Stimulated activated CD4-positive, alpha-beta T cell treated with anti-CD3 and anti-CD28 coated beads, TNF-alpha, amount 100 ng/mL, for 24 hours (primary cell): ENCODE data around the gene ADGRG1.

Experiments
- DNase-seq, 3 experiments: peaks; one replicate each; pipeline ENCODE4 v3.0.0-alpha.2; 2020; ENCODE audit warnings: low read depth in 3 of 3

Gene ADGRG1

GRCh38 chr16:57620335-57621231 is 7.8 kb upstream of the ADGRG1 start:
- DNase-seq, result no peak

DNA sequence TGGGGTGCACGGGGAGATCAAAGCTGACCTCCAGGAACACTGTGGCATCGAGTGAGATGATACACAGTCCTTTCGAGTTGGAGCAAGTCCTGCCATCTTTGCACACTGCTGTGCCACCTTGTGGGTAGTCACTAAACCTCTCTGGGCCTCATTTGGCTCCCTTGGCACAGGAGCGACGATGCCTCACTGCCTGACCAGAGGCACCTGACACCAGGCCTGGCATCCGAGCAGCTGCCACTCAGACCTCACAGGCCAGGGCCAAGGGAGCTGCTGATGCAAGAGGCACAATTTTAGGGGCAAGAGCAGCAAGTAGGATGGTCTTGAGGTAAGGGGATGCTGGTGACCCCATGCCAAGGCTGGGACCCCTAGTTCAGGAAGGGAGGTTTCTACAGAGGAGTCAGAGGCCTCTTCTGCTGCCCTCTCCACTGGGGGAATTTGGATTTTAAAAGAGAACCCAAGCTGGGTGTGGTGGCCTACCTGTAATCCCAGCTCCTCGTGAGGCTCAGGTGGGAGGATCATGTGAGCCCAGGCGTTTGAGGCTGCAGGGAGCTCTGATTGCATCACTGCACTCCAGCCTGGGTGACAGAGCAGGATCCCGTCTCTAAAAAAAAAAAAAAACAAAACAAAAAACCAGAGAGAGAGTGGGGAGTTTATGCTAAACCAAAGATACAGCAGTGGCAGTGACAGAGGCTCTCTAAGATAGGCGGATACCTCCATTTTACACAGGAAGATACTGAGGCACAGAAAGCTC is 6.7 kb upstream of the ADGRG1 start:
- DNase-seq, result no peak

DNA sequence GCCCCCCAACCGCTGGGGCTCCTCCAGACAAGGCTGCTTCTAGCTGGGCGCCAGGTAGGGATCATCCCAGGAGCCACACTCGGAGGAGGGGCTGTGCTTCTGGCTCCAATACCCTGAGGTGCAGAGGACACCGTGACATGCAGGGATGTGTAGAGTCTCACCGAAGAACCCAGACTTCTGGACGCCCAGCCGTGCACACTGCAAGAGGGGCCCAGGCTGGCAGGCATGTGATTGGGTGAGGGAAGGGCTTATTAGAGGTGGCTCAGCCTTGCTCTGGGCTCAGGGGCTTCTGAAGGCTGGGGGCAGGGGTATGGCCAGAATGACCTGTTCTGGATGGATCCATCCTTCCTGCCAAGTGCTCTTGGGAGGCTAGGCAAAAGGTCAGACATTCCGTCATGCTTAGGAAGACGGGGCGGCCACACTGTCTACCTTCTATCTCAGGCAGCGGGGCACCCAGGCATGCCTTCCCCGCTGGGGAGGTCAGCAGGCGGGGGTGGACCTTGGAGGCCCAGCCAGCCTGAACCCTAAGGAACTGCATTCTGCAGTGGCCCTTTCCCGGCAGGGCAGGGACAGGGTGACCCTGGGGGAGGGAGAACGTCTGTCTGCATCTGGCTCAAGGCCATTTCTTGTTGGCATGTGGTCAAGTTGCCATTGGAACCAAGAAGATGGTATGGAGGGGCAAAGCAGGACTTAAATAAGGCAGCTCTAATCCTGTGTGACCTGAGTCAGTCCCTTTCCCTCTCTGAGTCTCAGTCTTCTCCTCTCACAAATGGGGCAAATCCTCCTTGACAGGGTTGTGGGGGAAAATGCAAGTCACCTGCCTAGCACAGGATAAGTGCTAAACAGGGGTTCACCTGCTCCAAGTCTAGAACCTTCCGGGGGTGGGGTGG is 5.8 kb upstream of the ADGRG1 start:
- no peak for DNase-seq

DNA sequence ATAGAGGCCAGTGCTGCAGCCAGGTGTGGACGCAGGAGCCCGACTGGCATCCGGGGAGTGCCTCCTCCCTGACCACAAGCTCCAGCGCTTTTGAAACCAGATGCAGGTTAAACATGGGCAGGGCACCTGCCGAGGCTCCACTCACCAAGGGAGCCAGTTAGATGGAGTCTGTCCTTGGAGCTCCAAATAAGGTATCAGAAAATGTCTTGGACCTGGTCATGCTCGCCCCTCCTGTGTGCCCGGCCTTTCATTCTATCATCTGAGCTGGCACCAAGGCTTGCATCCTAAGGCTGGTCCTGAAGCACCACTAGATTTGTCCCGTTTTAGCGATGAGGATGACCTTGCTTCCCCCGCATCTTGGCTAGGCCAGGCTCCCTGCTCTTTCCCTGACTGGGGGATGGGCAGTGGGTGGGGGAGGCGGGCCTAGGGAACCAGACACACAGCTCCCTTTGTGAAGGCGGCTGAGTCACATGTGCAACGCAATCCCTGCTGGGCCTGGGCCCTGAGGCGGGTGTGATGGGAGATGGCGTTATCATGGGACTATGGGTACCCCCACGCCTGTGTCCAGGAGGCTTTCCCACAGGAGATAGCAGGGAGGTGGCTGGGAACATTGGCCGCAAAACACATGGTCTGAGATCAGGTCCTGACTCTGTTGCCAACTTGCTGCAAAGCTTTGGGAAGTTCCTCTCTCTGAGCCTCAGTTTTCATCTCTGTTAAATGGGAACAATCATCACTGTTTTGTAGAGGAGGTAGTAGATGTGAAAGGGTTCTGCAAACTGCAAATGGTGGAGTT is 5.0 kb upstream of the ADGRG1 start:
- no peak for DNase-seq

DNA sequence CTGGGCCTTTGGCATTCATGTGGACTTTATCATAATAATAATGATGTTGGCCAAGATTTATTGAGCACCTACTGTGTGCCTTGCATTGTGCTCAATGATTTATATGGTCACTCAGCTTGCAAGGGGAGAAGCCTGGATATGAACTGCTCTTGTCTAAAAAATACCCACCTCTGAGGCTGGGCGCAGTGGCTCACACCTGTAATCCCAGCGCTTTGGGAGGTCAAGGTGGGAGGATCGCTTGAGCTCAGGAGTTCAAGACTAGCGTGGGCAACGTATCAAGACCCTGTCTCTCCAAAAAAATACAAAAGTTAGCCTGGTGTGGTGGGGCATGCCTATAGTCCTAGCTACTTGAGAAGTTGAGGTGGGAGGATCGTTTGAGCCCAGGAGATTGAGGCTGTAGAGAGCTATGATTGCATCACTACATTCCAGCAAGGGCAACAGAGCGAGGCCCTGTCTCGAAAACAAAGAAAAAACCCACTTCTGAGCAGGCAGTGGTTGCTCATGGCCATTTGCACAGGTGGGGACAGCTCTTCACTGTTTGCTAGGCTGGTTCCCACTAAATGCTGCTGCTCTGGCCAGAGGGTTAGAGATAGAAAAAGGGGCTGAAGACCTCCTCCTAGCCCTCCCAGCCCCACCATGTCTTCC is 4.3 kb upstream of the ADGRG1 start:
- no peak for DNase-seq

DNA sequence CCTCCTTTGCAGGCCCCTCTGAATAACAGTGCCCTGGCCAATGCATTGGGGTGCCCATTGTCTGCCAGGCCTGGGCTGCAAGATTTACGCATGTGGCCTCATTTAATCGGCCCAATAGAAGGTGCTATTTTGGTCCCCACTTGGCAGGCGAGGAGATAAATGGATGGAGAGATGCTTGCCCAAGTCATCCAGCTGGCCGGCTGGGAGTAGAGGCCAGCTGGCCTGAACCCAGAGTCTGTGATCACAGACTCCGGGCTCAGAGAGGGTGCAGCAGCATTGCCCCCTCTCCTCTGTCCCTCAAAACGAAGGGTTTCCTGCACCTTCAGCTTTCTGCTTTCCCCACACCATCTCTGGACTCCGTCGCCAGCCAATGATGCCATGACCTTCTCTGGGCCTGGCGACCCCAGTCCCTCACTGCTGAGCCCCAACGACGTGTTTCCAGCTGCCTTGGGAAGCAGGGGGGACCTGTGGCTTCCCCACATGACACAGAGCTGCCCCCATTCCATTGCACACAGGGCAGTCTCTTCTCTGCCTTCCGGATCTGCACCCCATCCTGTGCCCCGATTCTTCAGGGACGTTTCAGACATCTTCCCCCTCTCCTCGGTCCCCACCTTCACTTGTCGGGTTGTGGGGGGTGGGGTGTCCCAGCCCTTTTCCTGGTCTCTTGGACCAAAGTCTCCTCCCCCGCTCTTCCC is 3.5 kb upstream of the ADGRG1 start:
- no peak for DNase-seq

DNA sequence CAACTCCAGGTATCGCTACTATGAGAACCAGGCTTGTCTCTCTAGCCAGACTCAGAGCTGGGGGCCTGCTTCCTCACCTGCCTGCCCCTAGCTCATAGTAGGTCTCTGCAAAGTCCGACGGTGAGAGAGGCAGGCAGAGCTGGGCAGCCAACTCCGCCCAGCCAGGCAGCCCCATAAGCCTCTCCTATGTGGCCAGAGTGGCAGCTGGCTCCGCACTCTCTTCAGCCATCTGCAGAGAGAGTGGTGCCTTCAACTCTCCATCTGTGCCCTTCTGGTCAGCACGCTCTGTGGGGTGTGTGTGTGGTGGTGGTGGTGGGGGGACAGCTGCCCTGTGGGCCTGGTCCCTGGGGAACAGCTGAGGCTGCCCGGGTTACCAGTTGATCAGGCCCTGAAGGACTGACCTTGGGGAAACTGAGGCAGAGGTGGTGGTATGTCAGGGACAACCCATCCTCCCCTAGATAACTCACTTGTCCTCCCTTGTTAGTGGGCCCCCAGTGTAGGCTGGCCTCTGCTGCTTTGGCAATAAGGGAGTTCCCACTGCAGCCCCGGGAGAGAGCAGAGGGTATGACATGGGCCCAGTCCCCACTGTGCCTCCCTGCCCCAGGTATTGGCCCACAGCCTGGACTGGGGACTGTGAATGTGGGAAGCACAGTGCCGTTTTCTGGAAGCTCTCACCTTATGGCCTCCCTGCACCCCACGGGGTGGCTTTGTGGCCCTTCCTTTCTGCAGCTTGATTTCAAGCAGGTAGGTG is 1.8 kb upstream of the ADGRG1 start:
- DNase-seq, result no peak

GRCh38 chr16:57627184-57627871 is 1.1 kb upstream of the ADGRG1 start:
- DNase-seq, result no peak

GRCh38 chr16:57628783-57629293 is 408 bp downstream of the ADGRG1 start:
- DNase-seq, result no peak

DNA sequence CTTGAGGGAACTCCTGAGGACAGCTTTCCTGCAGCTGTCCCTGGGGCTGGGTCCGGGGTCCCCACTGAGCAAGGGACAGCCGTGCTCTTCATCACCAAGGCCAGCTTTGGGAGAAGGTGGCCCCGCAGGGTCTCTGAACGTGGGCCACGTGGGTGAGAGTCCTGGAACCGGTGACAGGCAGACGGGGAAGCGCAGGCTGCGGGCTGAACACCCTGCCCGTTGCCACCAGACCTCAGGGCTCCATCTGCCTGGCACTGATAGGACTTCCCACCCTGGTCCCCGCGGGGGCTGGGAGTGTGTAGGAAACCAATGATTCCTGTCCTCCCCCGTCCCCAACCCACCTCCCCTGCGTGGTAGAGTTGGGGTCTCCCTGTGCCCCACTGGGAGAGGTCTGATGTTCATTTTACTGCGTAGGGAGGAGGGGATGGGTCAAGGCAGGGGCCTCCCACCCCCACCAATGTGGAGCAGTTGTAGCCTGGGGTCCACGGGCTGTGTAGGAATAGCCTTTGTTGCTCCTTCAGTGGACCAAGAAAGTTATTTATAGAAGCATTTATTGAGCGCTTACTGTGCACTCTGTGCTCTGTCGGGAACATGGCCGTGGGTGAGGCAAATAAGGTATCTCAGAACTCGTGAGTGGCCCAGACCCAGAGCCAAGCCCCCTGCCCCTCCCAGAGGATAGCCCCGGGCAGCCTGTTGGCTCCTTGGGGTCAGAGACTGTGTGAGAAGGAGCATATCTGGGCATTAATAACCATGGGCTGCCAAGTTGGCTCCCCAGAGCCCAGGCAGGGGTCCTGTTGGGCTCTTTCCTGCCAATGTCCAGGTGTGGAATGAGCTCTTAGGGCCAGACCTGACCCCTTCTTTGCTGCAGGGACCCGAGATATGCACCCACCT is 1.3 kb downstream of the ADGRG1 start:
- no peak for DNase-seq

DNA sequence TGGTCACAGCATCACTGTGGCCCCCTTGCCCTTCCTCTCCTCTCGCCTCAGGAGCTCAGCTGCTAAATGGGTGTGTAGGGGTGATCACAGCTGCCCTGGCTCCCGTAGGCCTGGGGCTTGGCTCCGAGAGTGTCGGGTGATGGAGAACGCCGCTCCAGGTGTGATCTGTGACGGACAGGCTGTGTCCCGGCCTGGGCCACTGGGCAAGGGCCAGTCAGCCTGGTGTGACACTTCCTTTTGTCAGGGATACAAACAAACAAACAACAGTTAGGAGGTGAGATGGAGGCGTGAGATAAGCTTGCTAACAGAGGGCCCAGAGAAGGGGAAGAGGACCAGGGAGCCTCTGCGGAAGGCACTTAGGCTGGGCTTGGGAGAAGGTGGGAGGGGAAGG is 2.0 kb downstream of the ADGRG1 start:
- DNase-seq, result no peak

DNA sequence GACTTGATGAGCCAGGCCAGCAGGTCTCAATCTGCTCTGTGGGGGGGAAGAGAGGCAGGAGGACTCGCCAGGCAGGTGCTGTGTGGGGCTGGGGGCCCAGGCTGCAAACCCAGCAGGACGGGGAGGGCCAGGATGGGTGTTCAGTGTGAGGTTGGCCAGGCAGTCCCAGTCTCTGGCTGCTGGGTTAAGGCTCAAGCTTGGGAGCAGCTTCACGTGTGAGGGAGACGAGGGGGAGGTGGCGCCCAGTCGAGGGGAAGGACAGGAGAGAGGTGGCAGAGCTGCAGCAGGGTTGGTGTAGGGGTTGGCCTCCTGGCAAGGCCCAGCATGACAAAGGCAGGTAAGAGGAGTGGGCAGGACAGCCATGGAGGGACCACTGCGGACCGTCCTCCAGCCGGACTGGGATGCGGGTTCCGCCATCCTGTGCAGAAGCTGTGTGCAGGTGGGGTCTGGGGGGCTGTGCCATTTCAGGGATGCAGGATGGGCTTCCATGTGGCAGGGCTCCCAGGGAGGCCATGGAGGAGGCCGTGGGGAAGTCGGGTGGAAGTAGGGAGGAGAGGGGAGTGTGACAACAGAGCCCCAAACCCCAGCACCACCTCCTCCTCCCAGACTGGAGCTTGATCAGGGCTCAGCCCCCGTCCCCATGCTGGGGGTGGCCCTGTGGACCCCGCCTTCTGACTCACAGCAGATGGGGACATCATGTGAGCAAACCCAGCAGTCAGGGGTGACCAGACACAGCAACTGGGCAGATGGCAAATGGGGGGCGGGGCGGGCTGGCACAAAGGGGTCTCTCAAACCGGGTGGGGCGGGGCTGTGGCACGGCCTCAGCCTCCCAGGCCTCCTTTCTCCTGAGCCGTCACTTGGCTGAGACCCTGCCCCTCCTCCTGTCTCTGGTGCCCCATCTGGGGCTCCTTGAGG is 2.8 kb downstream of the ADGRG1 start:
- no peak for DNase-seq

DNA sequence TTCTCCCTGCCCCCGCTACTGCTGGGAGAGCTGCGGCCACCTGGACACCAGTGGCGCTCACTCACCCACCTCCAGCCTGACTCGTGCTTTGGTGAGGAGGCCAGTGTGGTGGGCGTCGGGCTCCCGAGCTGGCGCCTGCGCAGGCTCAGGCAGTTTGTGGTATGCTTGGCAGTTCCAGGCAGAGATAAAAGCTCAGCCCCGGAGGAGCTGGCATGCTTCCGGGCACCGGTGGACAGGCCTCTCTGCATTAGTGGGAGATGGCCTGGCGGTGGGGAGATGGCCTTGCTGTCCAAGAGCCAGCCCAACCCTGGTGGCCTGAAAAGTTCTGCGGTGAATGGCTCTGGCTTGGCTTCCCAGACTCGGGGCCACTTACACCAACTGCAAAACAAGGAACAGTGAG is 4.1 kb downstream of the ADGRG1 start:
- DNase-seq, result no peak

DNA sequence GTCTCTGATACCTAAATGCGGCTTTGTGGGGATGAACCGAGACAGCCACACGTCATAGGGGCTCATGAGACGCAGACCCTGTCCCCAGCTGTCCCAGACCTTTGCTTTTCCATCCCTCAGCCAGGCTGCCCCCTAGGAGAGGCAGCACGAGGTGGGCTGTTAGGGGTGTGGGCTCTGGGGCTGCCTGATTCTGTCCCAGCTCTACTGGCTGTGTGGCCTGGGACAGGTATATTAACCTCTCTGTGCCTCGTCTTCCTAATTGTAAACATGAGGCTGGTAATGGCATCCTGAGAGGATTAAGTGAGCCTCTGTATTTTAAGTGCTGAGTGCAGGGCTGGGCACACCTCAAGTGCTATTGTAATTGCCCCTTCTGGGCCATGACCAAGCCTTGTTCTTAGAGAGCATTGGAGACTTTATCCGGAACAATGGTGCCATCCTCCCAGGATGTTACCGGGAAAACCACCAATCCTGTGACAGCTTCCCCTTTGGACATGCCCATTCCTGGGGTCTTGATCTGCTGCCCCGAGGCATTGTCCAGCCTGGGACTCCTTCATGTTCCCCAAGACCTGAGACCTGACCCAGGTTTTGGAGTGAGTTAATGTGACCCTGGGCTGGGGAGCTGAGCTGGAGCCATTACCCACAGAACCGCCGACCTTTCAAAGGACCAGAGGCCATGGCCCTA is 5.1 kb downstream of the ADGRG1 start:
- no peak for DNase-seq

- no peak for DNase-seq
Observed at GRCh38 chr16:57634171-57634570, 5.7 kb downstream of the ADGRG1 start.
